Nephron (organoid): ENCODE data around the gene COX6B1.

Experiments used
- H3K27ac Mint-ChIP-seq, 3 experiments: 2 replicates each; pipeline ENCODE4 v1.8.0; 2020; ENCODE audit warnings: mixed read lengths in 3 of 3, mild to moderate bottlenecking in 2 of 3, moderate library complexity in 1 of 3
- H3K27me3 Mint-ChIP-seq: 2 replicates; pipeline ENCODE4 v1.8.0; 2021; ENCODE audit warnings: low read depth, mild to moderate bottlenecking, moderate library complexity, mixed read lengths
- H3K36me3 Mint-ChIP-seq: 2 replicates; pipeline ENCODE4 v1.8.0; 2020; ENCODE audit warnings: low read depth, mixed read lengths
- H3K4me1 Mint-ChIP-seq: 2 replicates; pipeline ENCODE4 v1.8.0; 2020; ENCODE audit warnings: mixed read lengths
- H3K4me3 Mint-ChIP-seq, 3 experiments: 2 replicates each; pipeline ENCODE4 v1.8.0; 2020; ENCODE audit warnings: mild to moderate bottlenecking in 3 of 3, mixed read lengths in 3 of 3, moderate library complexity in 2 of 3
- H3K9me3 Mint-ChIP-seq: 2 replicates; pipeline ENCODE4 v1.8.0; 2020; ENCODE audit warnings: mixed read lengths
- CTCF ChIP-seq, 3 experiments: fragments of 200-600 bp; sonication (generic); IDR thresholded peaks; one replicate each; pipeline ENCODE4 v1.5.0; 2021; ENCODE audit warnings: antibody characterized with exemption in 3 of 3; ENCODE audit not compliant: unreplicated experiment in 3 of 3

COX6B1 gene

GRCh38 chr19:35704218-35704617 lies 56.1 kb downstream of the COX6B1 start, which contains the start of gene ZBTB32:
Gene ZBTB32 (plus strand): TSS chr19:35704558. CDS start chr19:35714627, 10,069 bp downstream.
- no peak within 1 kb of the TSS for H3K27ac Mint-ChIP-seq
- H3K9me3 Mint-ChIP-seq: no peaks in the 10 kb centered on the region
- peaks cover 7% of the 10 kb centered on the region for H3K27me3 Mint-ChIP-seq
- peaks cover 5% of the 10 kb centered on the region for H3K4me1 Mint-ChIP-seq
- no peak within 1 kb of the TSS for H3K4me3 Mint-ChIP-seq
- no peak for TF ChIP-seq CTCF (IDR thresholded peaks at IDR 0.05; ENCODE audit: unreplicated experiment in 3 of 3)
- H3K36me3 Mint-ChIP-seq: no peaks in the 10 kb centered on the region
